GM12878 (cell line): Measurements from ENCODE around the gene ELN. TPM values are rescaled to one million over a fixed set of nuclear protein-coding genes. Genes with fewer than 3 reads are reported as not detected.

Experiments used
- ATAC-seq: fragments of 200-7000 bp; cut with Tn5 transposase; 3 replicates; pipeline ENCODE4 v1.9.1; 2020; ENCODE audit warnings: mild to moderate bottlenecking, moderate library complexity
- BruUV-seq: library from RNA; stranded (reverse); fragments of 400-500 nt; replicated peaks from 2 replicates; lab custom pipeline; 2021; lab: Mats Ljungman, UMichigan
- CTCF ChIA-PET: fragments of 300-600 bp; sonication (Branson Sonifier 250); formaldehyde crosslinking; extraction: SDS; loops from one replicate; lab custom pipeline; 2021; ENCODE audit warnings: inconsistent platforms; lab: Yijun Ruan, JAX
- POLR2A ChIA-PET: fragments of 350-600 bp; formaldehyde crosslinking; extraction: SDS; loops from one replicate; lab custom pipeline; 2021; ENCODE audit warnings: inconsistent platforms; lab: Charles Lee
- RAD21 ChIA-PET: fragments of 300-600 bp; sonication (Branson Sonifier 250); formaldehyde crosslinking; loops from one replicate; lab custom pipeline; 2023; ENCODE audit warnings: antibody characterized with exemption; ENCODE audit not compliant: unreplicated experiment; lab: Charles Lee
- SMC1A ChIA-PET: fragments of 300-600 bp; sonication (Branson Sonifier 250); formaldehyde crosslinking; loops from one replicate; lab custom pipeline; 2023; ENCODE audit not compliant: unreplicated experiment, uncharacterized antibody; lab: Charles Lee
- DNase-seq: peaks from one replicate; pipeline ENCODE4 v3.0.0-alpha.2; 2011; ENCODE audit warnings: low read depth, low spot score
- FAIRE-seq: peaks from 3 replicates; lab custom pipeline; 2011; peaks lifted over from hg19 to GRCh38; lab: Jason Lieb, UNC
- H2AFZ ChIP-seq: 2 replicates; pipeline ENCODE4 v1.6.0; 2011; ENCODE audit warnings: low read depth, low read length, control low read depth; ENCODE audit not compliant: control insufficient read depth
- H3K27ac ChIP-seq: 2 replicates; pipeline ENCODE4 v1.5.1; 2011; ENCODE audit warnings: control low read depth; ENCODE audit not compliant: control insufficient read depth, insufficient read depth
- H3K27me3 ChIP-seq, 2 experiments: replicated peaks in 1 of 2; 2 replicates each; pipeline versions ENCODE4 v1.6.0 to v1.6.1; 2011; ENCODE audit warnings: low read length in 1 of 2; ENCODE audit not compliant: control insufficient read depth in 2 of 2, insufficient read depth in 2 of 2
- H3K36me3 ChIP-seq, 2 experiments: 2 replicates each; pipeline ENCODE4 v1.5.1; 2011; ENCODE audit warnings: low read length in 1 of 2; ENCODE audit not compliant: control insufficient read depth in 2 of 2, insufficient read depth in 2 of 2
- H3K4me1 ChIP-seq: 2 replicates; pipeline ENCODE4 v1.6.1; 2011; ENCODE audit warnings: mild to moderate bottlenecking, low read length, moderate library complexity, mixed read lengths; ENCODE audit not compliant: control insufficient read depth, insufficient read depth
- H3K4me2 ChIP-seq: 2 replicates; pipeline ENCODE4 v1.6.0; 2011; ENCODE audit warnings: control low read depth; ENCODE audit not compliant: control insufficient read depth, insufficient read depth
- H3K4me3 ChIP-seq: fragments of 200-600 bp; sonication (generic); 2 replicates; pipeline ENCODE4 v1.5.1; 2016
- H3K79me2 ChIP-seq: 2 replicates; pipeline ENCODE4 v1.6.0; 2011; ENCODE audit warnings: low read length; ENCODE audit not compliant: control insufficient read depth, insufficient read depth
- H3K9ac ChIP-seq: 2 replicates; pipeline ENCODE4 v1.8.0; 2011; ENCODE audit warnings: low read length, control low read depth, mixed read lengths; ENCODE audit not compliant: control insufficient read depth, insufficient read depth
- H3K9me3 ChIP-seq: replicated peaks from 3 replicates; pipeline ENCODE4 v1.5.1; 2011; ENCODE audit warnings: mild to moderate bottlenecking, low read length; ENCODE audit not compliant: control insufficient read depth, insufficient read depth
- H4K20me1 ChIP-seq: 2 replicates; pipeline ENCODE4 v1.6.0; 2011; ENCODE audit not compliant: control insufficient read depth, insufficient read depth
- BHLHE40 ChIP-seq, 2 experiments: fragments of 450-650 bp in 1 of 2; IDR thresholded peaks; 2 replicates each; pipeline ENCODE4 v1.6.1; 2011 to 2017; ENCODE audit warnings: low read depth in 2 of 2, borderline replicate concordance in 1 of 2, improper control_type of control experiment in 1 of 2, low read length in 1 of 2, mild to moderate bottlenecking in 1 of 2
- IKZF2 ChIP-seq, 2 experiments: fragments of 450-650 bp; IDR thresholded peaks; 2 replicates each; pipeline ENCODE4 v1.6.1; 2017; ENCODE audit warnings: mild to moderate bottlenecking in 2 of 2, moderate library complexity in 2 of 2
- TARDBP ChIP-seq: IDR thresholded peaks from 2 replicates; pipeline ENCODE4 v1.6.1; 2016; ENCODE audit warnings: borderline replicate concordance
- TCF3 ChIP-seq: IDR thresholded peaks from 2 replicates; pipeline ENCODE4 v1.6.1; 2012; ENCODE audit warnings: low read depth, mild to moderate bottlenecking, low read length, borderline replicate concordance; ENCODE audit not compliant: insufficient read depth
- ZNF274 ChIP-seq: IDR thresholded peaks from one replicate; pipeline ENCODE4 v1.8.0; 2011; ENCODE audit not compliant: insufficient read length, insufficient read depth
- WGBS: methylation state at CpG from one replicate; pipeline ENCODE4 v1.1.6; 2016; ENCODE audit warnings: low lambda C conversion rate; ENCODE audit not compliant: insufficient replicate concordance, insufficient coverage; ENCODE audit errors: missing lambda C conversion rate; 5-methylcytosine and 5-hydroxymethylcytosine counted together
- in situ Hi-C: fragments of 300-500 bp; cut with MboI; formaldehyde crosslinking; loops from 9 replicates; pipeline ENCODE4 v1.14.3; 2018; ENCODE audit warnings: mixed read lengths
- intact Hi-C: fragments of 100-400 bp; cut with micrococcal nuclease; formaldehyde crosslinking; loops from one replicate; pipeline ENCODE4 v1.14.2; 2022; ENCODE audit not compliant: unreplicated experiment
- polyA plus RNA-seq, 11 experiments: library from polyadenylated mRNA; depleted of rRNA in 4 of 11; unstranded in 6 of 11; stranded (reverse) in 5 of 11; fragments of >200 nt; fragmentation: Nextera tagmentation in 4 of 11; fragmentation: Illumina TruSeq in 1 of 11; extraction: Ambion mirVana in 4 of 11; extraction: Trizol in 1 of 11; gene quantifications; 1 replicate in 1 of 11; 2 replicates in 10 of 11; pipeline versions ENCODE4 v1.2.1 to v1.2.3, GENCODE V29; 2011 to 2016; ENCODE audit warnings: inconsistent platforms in 2 of 11, missing spikeins in 2 of 11, low read depth in 1 of 11
- total RNA-seq, 4 experiments: library from RNA; depleted of rRNA in 3 of 4; stranded (reverse); fragments of >200 nt in 3 of 4; fragmentation: Illumina TruSeq in 1 of 4; extraction: Trizol in 1 of 4; gene quantifications; 2 replicates each; pipeline versions ENCODE4 v1.2.1 to v1.2.3, GENCODE V29; 2013 to 2021
- TF ChIP-seq, protein P1 (sequence below): fragments of 450-650 bp; IDR thresholded peaks from 2 replicates; pipeline ENCODE4 v1.6.1; 2017; ENCODE audit warnings: low read depth, mild to moderate bottlenecking, moderate library complexity
- TF ChIP-seq, protein P2 (sequence below): fragments of 450-650 bp; IDR thresholded peaks from 2 replicates; pipeline ENCODE4 v1.6.1; 2018; ENCODE audit warnings: borderline replicate concordance, mild to moderate bottlenecking; ENCODE audit not compliant: partially characterized antibody

The ELN gene
- total and polyA plus RNA-seq, 10 of the 15 experiments (the other 5 are each of a cell fraction or from before 2014, with no cell fraction given), result 0.08 to 0.27 (median 0.23) TPM; not detected in 7

DNA sequence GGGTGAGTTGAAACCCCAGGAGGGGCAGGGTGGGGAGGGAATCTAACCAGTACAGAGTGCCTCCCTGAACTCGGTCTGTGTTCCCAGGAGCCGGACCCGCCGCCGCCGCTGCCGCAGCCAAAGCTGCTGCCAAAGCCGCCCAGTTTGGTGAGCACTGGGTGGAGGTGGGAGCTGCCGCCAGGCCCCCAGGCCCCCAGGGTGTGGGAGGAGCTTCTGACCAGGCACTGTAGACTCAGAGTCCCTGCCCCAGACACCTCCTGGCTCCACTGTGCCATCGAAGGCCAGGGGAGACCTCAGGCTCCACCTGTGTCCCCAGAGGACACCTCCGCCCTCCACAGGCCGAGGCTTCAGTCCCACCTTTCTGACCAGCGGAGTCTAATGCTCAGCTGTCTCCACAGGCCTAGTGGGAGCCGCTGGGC, 35.3 kb downstream of the ELN start:
- CTCF ChIA-PET, result interaction anchor here (0.6 kb wide), 1 partner anchor 140 kb away, joined by 3 read pairs; no protein-coding TSS in a partner anchor
- H2AFZ ChIP-seq, result no peak overlapping the region
- no peaks in the 10 kb centered on the region; a peak in 1 of 4 replicates for H3K36me3 ChIP-seq
- RAD21 ChIA-PET, result no interaction called here
- H3K9ac ChIP-seq, result no peak overlapping the region
- no peaks in the 10 kb centered on the region for H4K20me1 ChIP-seq
- DNase-seq (no peak), FAIRE-seq (no peak), ATAC-seq (no peak)
- no peaks in the 10 kb centered on the region for H3K9me3 ChIP-seq
- 79% methylated on average over 14 of the region's 14 CpGs for WGBS
- no peak overlapping the region for H3K4me2 ChIP-seq
- in situ Hi-C loops, result loop anchor here (5.0 kb wide), 1 partner anchor 339 kb away; no protein-coding TSS in a partner anchor
- POLR2A ChIA-PET, result no interaction called here
- H3K27me3 ChIP-seq, result peaks cover 0 to 1% of the 10 kb centered on the region in 2 experiments; a peak in 1 of 4 replicates
- BruUV-seq, result no TSS peak
- SMC1A ChIA-PET, result no interaction called here
- no peak overlapping the region for H3K4me3 ChIP-seq
- no peak overlapping the region for H3K27ac ChIP-seq
- no peak for TF ChIP-seq TARDBP
- no peak for TF ChIP-seq IKZF2 (IDR thresholded peaks at IDR 0.05)
- TF ChIP-seq, protein P1, sequence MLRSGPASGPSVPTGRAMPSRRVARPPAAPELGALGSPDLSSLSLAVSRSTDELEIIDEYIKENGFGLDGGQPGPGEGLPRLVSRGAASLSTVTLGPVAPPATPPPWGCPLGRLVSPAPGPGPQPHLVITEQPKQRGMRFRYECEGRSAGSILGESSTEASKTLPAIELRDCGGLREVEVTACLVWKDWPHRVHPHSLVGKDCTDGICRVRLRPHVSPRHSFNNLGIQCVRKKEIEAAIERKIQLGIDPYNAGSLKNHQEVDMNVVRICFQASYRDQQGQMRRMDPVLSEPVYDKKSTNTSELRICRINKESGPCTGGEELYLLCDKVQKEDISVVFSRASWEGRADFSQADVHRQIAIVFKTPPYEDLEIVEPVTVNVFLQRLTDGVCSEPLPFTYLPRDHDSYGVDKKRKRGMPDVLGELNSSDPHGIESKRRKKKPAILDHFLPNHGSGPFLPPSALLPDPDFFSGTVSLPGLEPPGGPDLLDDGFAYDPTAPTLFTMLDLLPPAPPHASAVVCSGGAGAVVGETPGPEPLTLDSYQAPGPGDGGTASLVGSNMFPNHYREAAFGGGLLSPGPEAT, result no peak
- TF ChIP-seq TCF3, result no peak
- TF ChIP-seq, protein P2, sequence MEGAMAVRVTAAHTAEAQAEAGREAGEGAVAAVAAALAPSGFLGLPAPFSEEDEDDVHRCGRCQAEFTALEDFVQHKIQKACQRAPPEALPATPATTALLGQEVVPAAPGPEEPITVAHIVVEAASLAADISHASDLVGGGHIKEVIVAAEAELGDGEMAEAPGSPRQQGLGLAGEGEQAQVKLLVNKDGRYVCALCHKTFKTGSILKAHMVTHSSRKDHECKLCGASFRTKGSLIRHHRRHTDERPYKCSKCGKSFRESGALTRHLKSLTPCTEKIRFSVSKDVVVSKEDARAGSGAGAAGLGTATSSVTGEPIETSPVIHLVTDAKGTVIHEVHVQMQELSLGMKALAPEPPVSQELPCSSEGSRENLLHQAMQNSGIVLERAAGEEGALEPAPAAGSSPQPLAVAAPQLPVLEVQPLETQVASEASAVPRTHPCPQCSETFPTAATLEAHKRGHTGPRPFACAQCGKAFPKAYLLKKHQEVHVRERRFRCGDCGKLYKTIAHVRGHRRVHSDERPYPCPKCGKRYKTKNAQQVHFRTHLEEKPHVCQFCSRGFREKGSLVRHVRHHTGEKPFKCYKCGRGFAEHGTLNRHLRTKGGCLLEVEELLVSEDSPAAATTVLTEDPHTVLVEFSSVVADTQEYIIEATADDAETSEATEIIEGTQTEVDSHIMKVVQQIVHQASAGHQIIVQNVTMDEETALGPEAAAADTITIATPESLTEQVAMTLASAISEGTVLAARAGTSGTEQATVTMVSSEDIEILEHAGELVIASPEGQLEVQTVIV, result no peak
- no peak for TF ChIP-seq BHLHE40 (IDR thresholded peaks at IDR 0.05; ENCODE audit: borderline replicate concordance in 1 of 2, low read depth in 2 of 2, low read length in 1 of 2)
- no peak for TF ChIP-seq ZNF274
- TF ChIP-seq, all 136 proteins: peak for 0
- intact Hi-C loops, result loop anchor here (10.0 kb wide), 1 partner anchor 62 kb away; no protein-coding TSS in a partner anchor
- Histone ChIP-seq H3K4me1 (no peaks in the 10 kb centered on the region), H3K79me2 (no peaks in the 10 kb centered on the region)
